NCI-H1417 treated with DMSO at 0.1 percent for 48 hours (cell line): ENCODE data around the gene COPE.

Source experiments
- DNase-seq: peaks from one replicate; lab custom pipeline; 2025; lab: John Stamatoyannopoulos, UW

COPE gene

DNA sequence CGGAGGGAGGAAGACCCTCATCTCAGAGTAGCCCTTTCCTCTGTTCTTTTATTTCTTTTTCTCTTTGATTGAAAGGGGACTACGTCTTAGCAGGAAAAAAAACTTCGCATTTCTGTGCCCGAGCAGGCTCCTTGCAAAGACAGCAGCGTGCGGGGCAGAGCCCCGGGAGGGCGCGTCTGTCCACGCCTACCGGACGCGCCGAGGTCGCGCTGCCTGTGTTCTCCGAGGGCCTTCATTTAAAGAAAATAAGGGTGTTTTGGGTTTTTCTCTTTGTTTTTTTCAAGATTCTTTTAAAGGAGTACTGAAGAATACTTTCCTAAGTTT is 52.4 kb downstream of the COPE start:
- no peak for DNase-seq

DNA sequence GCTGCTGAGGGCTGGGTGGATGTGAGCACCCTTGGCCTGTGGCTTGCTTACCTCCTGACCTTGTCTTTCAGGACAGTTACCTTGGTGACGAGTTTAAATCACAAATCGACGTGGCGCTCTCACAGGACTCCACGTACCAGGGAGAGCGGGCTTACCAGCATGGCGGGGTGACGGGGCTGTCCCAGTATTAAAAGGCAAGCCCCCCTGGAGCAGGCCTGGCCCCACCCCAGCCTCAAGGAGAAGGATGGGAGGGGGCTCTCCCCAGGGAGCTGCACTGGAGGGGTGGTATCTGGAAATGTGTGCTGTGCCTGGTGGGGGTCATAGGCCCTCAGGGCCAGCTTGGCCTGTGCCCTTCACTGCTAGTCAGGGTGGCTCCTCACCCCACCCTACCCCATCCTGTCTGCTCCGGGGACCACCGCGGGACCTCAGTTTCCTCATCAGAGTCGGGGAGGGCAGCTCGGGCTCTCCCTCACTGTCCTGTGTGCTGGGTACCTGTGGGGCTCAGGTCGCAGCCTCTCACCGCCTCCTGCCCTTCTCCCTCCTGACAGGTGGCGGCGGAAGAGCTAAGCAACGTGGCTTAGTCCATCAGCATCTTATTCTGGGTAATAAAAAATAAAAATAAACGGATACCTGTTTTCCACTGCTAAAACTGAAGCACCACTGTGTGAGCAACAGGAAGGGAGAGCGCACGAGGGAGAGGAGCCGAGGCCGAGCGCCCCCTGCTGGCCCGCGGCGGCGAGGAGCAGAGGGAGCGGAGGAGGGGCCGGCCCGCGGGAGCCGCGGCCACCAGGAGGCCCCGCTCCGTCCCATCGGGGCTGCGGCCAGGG is 53.0 kb downstream of the COPE start:
- no peak for DNase-seq

DNA sequence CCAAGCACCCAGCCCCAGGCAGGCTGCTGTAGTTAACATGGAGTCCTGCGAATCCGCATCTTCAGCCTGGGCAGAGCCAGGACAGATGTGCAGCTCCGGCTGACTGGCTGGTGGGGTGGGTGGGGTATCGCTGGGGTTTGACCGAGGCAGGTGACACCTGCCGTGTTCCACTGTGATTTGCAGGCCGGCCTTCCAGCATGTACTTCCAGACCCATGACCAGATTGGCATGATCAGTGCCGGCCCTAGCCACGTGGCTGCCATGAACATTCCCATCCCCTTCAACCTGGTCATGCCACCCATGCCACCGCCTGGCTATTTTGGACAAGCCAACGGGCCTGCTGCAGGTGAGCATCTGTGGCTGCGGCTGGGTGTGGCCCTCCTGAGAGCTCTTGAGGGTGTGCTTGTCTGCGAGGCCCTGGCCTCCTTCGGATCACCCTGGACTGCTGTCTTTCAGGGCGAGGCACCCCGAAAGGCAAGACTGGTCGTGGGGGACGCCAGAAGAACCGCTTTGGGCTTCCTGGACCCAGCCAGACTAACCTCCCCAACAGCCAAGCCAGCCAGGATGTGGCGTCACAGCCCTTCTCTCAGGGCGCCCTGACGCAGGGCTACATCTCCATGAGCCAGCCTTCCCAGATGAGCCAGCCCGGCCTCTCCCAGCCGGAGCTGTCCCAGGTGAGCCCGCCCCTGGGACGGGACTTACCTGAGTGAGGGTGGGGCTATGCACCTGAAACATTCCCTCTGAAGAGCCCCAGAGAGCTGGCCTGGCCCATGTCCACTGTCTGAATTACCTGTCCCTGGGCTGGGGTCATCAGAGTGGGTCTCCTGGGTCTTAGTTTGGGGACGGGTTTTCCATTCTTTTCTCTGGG is 53.8 kb downstream of the COPE start:
- no peak for DNase-seq

DNA sequence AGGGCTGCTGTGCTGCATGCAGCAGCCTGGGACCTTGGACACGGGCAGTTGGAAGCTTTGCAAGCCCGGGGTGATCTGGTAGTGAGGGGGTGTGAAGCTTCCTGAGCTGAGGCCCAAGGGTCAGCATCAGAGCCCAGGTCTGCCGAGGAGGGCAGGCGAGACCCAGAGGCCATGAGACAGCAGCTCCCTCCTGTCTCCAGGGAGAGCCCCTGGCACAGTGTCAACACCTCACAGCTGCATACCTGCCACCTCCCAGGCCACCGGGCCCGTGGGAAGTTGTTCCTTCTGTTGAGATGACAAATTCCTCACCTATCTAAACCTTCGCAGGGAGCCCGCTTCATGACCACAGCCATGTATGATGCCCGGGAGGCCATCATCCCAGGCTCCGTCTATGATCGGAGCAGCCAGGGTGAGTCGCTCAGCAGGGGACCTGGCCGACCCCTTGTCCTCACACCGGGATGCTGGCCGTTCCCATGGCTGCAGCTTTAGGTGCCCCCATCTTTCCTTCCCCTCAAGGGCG is 55.3 kb downstream of the COPE start:
- DNase-seq: no peak

DNA sequence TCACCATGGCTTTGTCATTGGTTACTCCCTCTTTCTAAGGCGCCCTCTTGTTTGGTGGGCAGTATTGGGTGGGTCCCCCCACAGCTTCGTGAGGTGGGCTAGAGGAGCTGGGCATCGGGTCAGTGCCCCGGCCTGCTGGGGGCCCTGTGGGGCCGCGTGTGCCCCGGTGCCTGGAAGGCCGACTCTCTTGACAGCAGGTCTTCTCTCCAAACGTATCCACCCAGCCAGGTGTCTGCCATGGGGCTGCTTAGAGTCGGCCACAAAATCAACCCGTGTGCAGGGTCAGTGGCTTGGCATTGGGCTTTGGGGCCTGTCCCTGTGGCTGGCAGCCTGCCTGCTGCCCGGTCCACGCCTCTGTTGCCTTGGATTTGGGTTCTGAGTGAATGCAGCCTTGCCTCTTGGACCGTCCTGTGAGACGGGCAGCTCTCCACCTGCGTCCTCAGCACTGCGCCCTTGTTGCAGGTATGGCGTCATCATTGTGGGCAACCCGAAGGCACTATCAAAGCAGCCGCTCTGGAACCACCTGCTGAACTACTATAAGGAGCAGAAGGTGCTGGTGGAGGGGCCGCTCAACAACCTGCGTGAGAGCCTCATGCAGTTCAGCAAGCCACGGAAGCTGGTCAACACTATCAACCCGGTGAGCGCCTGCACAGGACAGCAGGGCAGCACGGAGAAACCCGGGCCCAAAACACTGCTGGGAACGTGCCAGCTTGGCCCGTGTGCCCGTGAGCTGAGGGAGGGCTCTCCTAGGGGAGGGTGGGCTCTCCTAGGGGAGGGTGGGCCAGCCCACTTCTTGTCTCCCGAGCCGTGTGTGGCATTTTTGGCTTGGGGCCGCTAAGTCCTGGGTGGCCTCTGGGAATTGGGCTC is 56.0 kb downstream of the COPE start:
- DNase-seq: no peak

DNA sequence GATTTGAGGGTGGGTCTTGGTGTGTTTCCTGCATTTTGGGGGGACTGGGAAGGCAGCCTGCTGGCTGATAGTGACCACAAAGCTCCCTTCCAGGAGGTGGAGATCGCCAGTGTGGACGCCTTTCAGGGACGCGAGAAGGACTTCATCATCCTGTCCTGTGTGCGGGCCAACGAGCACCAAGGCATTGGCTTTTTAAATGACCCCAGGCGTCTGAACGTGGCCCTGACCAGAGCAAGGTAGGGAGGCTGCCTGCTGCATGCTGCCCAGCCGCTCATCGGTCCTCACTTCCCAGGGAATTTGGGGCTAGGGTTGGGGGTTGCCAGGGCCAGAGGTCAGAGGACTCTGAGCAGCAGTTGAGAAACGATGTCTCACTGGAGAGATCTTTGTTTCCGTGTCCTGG is 57.3 kb downstream of the COPE start:
- no peak for DNase-seq

DNA sequence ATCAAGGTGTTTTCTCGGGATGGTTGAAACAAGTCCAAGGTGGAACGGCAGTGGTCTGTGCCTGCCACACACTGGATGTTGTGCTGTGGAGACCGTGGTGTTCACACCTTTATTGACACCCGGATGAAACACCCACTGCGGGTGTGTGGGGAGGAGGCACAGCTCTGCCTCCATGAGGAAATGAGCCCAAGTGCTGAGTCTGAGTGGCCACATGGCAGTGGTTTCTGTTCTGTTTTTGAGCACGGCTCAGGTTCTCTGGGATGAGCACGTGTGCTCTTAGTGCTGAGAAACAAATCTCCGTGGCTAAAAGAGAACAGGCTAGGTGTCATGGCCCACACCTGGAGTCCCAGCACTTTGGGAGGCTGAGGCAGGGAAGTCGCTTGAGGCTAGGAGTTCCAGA is 58.0 kb downstream of the COPE start:
- DNase-seq: no peak

DNA sequence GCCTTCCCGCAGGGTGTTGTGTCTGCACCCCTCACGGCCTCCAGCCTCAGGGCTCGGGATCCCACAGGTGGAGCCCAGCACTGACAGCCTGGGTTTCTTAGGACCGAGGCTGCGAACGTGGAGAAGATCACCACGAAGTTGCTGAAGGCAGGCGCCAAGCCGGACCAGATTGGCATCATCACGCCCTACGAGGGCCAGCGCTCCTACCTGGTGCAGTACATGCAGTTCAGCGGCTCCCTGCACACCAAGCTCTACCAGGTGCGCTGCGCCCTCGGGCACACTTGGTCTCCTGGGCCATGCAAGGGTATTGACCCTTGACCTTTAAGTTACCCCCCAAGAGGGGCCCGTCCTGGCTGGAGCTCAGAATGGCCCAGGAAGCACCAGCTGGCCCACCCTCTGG is 58.5 kb downstream of the COPE start:
- DNase-seq: no peak

DNA sequence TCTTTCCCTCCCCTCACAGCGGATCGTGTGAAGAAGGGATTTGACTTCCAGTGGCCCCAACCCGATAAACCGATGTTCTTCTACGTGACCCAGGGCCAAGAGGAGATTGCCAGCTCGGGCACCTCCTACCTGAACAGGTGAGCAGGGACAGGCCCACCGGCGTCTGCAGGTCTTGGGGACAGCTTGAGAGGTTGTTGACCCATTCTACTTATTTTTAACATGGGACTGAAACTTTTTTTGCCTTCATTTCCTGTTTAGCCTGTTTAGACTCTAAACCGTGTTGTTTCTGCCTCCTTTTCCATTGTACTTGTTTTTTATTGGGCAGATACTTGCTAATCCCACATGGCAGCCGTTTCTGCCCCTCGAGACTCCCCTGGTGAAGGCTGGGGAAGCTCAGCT is 58.9 kb downstream of the COPE start:
- no peak for DNase-seq

DNA sequence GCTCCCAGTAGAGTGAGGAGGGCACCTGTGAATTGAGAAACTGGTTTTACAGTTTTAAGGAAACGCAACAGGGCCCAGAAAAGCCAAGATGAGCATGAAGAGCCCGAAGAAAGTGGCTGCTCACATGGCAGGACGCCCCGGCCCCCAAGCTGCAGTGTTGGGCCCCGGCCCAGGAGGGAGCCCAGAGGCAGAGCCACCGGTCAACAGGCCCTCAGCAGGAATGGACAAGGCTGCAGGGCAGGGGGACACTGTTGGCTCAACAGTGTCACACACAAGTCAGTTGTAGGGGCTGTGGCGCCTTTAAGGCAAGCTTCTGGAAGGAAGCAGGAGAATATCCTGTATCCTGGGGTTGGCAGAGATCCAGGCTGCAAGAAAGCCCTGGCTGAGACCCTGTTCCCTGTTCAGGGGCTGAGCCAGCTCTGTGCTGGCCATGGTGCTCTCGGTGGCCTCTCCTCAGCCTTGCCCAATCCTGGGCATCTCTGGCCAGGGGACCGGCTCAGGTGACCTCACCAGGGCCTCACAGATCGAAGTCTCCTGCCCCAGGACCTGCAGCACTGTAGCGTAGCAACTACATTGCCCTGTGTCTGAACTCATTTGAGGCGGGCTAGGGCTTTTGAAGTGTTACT is 59.4 kb downstream of the COPE start:
- DNase-seq: no peak

DNA sequence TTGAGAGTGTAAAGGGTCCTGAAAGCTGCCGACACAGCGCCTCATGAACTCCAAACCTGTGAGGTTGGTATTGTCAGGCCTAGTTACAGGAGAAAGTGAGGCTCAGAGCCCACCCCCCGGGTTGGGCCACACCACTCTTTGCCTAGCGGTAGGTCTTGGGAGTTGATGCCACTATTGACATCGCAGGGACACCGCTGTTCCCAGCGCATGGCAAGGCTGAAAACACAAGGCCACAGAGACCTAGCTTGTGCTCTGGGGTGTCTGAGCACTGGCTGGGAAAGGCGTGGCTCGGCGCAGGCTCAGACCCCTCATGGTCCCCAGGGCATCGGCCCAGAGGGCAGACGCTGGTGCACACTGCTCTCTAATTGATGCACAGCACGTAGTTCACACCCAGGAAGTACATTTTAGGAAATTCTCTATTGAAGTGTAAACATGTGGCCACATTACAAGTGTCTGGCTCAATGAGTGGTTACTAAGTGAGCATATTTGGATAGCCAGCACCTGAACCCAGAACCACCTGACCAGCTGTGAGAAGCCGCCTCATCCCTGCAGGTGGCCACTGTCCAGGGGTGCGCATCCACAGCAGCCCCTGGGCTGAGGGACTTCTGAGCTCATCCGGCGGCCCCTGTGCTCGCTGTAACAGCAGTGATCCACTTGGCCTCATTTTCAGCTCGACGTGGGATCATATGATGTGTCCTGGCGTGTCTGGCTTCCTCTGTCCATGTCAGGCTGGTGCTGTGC is 60.1 kb downstream of the COPE start:
- DNase-seq: no peak

DNA sequence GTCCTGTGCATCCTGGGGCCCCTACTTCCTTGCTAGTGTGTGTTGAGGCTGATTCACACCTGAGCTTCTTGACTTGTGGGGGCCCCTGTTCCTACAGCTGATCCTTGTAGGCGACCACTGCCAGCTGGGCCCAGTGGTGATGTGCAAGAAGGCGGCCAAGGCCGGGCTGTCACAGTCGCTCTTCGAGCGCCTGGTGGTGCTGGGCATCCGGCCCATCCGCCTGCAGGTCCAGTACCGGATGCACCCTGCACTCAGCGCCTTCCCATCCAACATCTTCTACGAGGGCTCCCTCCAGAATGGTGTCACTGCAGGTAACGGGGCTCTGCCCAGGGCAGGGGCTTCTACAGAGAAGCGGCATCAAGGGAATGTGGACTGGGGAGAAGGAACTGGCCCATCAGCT is 62.0 kb downstream of the COPE start:
- DNase-seq: no peak

DNA sequence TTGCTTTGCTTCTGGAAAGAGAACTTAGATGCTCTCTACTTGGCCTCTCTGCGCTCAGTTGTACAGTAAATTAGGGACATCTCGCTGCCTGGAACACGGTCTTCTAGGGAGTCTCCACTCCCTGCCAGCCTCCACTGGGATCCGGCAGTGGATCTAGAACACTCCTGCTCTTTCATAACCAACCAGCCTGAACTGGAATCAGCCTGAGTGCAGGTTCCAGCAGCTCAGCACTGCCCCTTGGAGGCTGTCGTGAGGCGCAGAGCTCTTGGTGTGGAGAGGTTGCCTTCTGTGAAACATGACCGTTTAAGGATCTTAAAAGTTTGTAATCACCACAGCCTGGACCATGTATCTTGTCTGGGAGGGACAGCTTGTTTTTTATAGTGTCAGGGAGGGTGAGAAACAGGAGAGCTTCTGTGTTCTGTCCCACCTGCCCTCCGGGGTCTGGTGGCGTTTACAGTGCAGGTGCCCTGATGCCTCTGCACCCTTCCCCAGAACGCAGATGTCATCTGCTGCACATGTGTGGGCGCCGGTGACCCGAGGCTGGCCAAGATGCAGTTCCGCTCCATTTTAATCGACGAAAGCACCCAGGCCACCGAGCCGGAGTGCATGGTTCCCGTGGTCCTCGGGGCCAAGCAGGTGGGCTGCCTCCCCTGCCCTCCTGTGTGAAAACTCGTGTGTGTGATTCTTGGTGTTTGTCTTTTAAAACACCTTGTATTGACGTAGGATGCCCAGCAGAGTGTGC is 62.6 kb downstream of the COPE start:
- DNase-seq: no peak

DNA sequence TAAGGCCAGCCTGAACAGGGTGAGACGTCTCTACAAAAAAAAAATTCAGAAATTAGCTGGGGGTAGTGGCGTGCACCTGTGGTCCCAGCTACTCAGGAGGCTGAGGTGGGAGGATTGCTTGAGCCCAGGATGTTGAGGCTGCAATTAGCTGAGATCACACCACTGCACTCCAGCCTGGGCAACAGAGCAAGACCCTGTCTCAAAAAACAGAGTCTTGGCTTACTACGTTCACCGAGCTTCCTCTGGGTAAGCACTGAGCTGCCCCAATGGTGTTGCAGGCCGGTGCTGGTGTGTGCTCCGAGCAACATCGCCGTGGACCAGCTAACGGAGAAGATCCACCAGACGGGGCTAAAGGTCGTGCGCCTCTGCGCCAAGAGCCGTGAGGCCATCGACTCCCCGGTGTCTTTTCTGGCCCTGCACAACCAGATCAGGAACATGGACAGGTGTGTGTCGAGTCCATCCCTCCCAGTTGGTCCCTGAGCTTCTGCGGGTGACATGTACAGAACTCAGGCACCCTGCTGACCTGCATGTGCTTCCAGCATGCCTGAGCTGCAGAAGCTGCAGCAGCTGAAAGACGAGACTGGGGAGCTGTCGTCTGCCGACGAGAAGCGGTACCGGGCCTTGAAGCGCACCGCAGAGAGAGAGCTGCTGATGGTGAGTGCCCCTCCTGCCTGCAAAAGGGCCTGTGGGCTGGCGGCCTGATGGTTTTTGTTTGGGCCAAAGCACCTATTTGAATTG is 63.4 kb downstream of the COPE start:
- DNase-seq: no peak

DNA sequence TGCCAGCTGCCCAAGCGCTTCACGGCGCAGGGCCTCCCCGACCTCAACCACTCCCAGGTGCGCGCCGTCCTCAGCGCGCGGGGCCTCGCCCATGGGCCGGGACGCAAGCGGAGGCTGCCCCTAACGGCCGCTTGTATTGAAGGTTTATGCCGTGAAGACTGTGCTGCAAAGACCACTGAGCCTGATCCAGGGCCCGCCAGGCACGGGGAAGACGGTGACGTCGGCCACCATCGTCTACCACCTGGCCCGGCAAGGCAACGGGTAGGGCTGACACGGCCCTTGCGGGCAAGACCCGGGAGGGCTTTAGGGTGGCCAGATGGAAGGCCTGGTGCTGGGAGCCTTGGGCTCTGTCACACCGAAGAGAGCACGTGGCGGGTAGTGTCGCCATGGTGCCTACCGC is 64.2 kb downstream of the COPE start:
- no peak for DNase-seq

DNA sequence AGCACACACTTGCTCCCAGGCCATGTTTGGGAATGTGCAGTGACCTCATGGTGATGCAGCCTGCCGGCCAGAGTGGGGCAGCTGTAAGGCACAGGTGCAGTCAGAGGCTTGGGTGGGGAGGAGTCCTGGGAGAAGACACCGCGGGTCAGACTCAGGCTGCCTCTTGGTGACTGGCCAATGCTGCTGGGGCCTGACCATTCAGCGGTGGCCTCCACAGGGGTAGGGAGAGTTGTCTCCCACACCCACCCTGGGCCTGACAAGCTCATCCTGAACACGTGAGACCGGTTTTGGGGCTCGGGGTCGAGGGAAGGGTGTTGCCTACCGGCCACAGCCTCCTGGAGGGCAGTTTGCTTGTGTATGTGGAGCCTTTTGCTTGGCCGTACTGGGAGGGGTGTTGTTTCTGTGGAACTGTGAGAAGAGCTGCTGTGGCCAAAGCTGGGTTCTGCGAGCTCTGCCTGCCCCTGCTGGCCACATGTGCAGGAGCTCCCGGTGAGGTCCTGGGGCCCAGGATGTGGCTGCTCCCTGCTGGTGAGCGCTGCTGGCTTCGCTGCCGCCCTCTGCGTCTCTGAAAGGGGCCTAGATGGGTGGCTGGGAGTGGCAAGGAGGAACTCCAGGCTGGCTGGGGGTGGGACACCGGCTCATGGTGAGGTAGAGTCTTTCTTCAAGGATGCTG is 65.3 kb downstream of the COPE start:
- no peak for DNase-seq

DNA sequence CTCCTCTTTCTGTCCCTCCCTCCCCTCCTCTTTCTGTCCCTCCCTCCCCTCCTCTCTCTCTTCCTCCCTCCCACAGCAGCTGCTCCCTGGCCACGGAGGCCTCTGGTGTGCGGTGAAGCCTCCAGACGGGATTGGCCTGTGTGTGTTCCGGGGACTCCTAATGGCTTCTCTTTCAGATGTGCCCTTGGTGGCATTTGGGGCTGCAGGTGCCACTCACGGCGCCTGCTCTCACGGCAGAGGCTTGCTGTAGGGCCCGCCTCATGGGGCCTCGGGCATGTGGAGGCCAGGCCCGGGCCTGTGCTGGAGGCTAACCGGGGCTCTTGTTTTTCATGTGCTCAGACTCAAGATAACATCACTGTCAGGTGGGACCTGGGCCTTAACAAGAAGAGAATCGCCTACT is 66.5 kb downstream of the COPE start:
- DNase-seq: no peak

DNA sequence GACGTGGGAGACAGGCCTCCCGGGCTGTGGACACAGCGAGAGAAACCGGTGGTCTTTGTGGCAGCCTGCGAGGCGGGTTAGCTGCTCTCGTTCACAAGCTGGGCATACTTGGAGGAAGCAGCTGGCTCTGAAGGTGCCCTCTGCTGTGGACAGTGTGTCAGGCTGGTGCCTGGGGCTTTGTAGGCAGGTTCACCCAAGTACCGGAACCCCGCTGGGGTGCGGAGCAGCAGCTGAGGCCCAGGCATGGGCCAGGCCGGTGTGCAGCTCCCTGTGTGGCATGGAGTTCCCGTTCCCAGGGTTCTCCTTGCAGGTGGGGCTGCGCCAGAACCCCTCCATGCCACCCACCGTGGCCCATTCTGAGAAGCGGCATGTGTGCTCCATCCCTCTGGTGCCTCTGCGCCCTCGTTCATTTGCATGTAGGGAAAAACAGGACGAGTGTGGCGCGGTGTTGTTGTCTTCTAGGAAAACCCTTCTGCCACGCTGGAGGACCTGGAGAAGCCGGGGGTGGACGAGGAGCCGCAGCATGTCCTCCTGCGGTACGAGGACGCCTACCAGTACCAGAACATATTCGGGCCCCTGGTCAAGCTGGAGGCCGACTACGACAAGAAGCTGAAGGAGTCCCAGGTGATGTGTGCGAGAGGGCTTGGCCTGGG is 67.4 kb downstream of the COPE start:
- no peak for DNase-seq
